Endodermal cell (in vitro differentiated cells): Measurements from ENCODE around the gene RNF220. TPM values are rescaled to one million over a fixed set of nuclear protein-coding genes. Genes with fewer than 3 reads are reported as not detected.
"Not testable (repeated sequence)": the region's sequence is repeated elsewhere in the genome, so short reads cannot be mapped to it uniquely, and the experiment has no call there.

ENCODE experiments used
- DNase-seq: peaks from one replicate; pipeline ENCODE4 v3.0.0-alpha.2; 2017
- H3K27ac ChIP-seq: 2 replicates; pipeline ENCODE4 v1.5.1; 2013; ENCODE audit warnings: mild to moderate bottlenecking, low read depth, low read length, moderate library complexity
- H3K27me3 ChIP-seq: 2 replicates; pipeline ENCODE4 v1.6.1; 2013; ENCODE audit warnings: mild to moderate bottlenecking, low read length, moderate library complexity; ENCODE audit not compliant: insufficient read depth, control insufficient read depth, poor library complexity, severe bottlenecking
- H3K36me3 ChIP-seq: 2 replicates; pipeline ENCODE4 v1.7.0; 2013; ENCODE audit warnings: mild to moderate bottlenecking, low read length, moderate library complexity; ENCODE audit not compliant: control insufficient read depth, insufficient read depth
- H3K4me1 ChIP-seq: one replicate; pipeline ENCODE4 v1.7.0; 2013; ENCODE audit warnings: low read length; ENCODE audit not compliant: control insufficient read depth, insufficient read depth
- H3K4me3 ChIP-seq: 2 replicates; pipeline ENCODE4 v1.5.1; 2013; ENCODE audit warnings: mild to moderate bottlenecking, low read length, moderate library complexity
- H3K9ac ChIP-seq: 2 replicates; pipeline ENCODE4 v1.6.1; 2013; ENCODE audit warnings: mild to moderate bottlenecking, low read length, moderate library complexity; ENCODE audit not compliant: poor library complexity, severe bottlenecking; ENCODE audit errors: extremely low read depth
- H3K9me3 ChIP-seq: 2 replicates; pipeline ENCODE4 v1.6.1; 2013; ENCODE audit warnings: mild to moderate bottlenecking, low read length, moderate library complexity; ENCODE audit not compliant: control insufficient read depth
- H3K27ac Mint-ChIP-seq: 2 replicates; pipeline ENCODE4 v1.8.0; 2020; ENCODE audit warnings: mixed read lengths
- H3K27me3 Mint-ChIP-seq: 2 replicates; pipeline ENCODE4 v1.8.0; 2021; ENCODE audit warnings: mild to moderate bottlenecking, mixed read lengths; ENCODE audit not compliant: insufficient read depth
- H3K36me3 Mint-ChIP-seq: 2 replicates; pipeline ENCODE4 v1.8.0; 2020; ENCODE audit warnings: low read depth, mixed read lengths
- H3K4me1 Mint-ChIP-seq: 2 replicates; pipeline ENCODE4 v1.8.0; 2020; ENCODE audit warnings: mixed read lengths
- H3K4me3 Mint-ChIP-seq: 2 replicates; pipeline ENCODE4 v1.8.0; 2020; ENCODE audit warnings: mild to moderate bottlenecking, moderate library complexity, mixed read lengths
- H3K9me3 Mint-ChIP-seq: 2 replicates; pipeline ENCODE4 v1.8.0; 2020; ENCODE audit warnings: mild to moderate bottlenecking, mixed read lengths
- WGBS, 2 experiments: methylation state at CpG; one replicate each; pipeline versions ENCODE4 v1.1.5 to v1.1.7; 2013; ENCODE audit warnings: missing lambda C conversion rate in 2 of 2, mixed read lengths in 1 of 2; ENCODE audit not compliant: insufficient coverage in 1 of 2, insufficient read length in 1 of 2; 5-methylcytosine and 5-hydroxymethylcytosine counted together
- total RNA-seq, 2 donors: library from RNA; stranded (reverse); fragmentation: NEBNext Ultra II Directional in 1 of 2; extraction: Animal tissue kit (Norgen Biotek cat#: 25700) in 1 of 2; gene quantifications; 2 replicates in 1 of 2; 3 replicates in 1 of 2; pipeline ENCODE4 v1.2.1, GENCODE V29; 2021
- TF ChIP-seq, protein P1 (sequence below): fragments of 200-600 bp; sonication (generic); conservative IDR thresholded peaks from 2 replicates; pipeline ENCODE4 v1.5.0; 2021; ENCODE audit warnings: antibody characterized with exemption, mild to moderate bottlenecking

RNF220 gene
- total RNA-seq, 2 donors from 2014 or later, result 94.6 to 95.5 TPM

DNA sequence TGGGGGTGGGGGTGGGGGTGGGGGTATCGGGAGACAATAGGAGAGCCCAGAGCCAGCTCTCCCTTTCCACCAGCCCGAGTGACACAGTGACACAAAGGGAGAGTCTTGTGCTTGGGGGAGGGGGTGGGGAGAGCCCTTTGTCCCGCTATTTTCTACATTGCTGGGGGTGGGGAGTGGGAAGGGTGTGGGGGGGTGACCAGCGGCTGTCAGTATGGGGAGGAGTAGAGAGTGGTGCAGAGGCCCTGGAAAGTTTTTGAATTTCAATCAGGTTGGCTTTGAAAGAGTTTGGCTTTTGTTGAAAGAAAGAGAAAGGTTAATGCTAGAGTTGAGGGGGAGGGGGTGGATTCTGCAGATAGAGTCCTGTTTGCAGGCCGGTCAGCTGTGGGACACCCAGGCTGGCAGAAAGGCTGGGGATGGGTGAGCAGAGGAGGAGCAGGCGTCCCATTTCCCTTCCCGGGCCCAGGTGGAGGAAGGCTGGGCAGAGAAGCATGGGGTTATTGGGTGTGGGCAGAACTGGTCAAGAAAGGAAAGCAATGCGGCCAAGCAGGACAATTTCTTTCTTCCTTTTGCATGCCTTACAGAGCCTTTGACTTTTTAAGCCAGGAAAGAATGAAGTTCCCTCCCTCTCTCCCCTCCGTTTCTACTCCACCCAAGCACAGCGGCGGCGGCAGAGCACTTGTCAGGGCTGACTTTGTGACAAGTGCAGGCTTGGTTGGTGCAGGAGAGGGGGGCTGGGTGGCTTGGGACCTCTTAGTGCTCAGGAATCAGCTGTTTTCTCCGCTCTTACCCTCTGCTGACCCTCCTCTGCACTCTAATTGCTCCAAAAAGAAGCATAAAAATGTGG is 96.2 kb downstream of the RNF220 start:
- Mint-ChIP-seq H3K4me1 (peaks cover 12% of the 10 kb centered on the region), H3K4me3 (no peak overlapping the region), H3K27ac (peak overlapping the region; percentile 41), H3K36me3 (no peaks in the 10 kb centered on the region), H3K9me3 (no peaks in the 10 kb centered on the region), H3K27me3 (peaks cover 31% of the 10 kb centered on the region)
- H3K4me3 ChIP-seq, result peak overlapping the region; percentile 49
- H3K36me3 ChIP-seq, result no peaks in the 10 kb centered on the region
- H3K27me3 ChIP-seq, result peaks cover 38% of the 10 kb centered on the region
- TF ChIP-seq, protein P1, sequence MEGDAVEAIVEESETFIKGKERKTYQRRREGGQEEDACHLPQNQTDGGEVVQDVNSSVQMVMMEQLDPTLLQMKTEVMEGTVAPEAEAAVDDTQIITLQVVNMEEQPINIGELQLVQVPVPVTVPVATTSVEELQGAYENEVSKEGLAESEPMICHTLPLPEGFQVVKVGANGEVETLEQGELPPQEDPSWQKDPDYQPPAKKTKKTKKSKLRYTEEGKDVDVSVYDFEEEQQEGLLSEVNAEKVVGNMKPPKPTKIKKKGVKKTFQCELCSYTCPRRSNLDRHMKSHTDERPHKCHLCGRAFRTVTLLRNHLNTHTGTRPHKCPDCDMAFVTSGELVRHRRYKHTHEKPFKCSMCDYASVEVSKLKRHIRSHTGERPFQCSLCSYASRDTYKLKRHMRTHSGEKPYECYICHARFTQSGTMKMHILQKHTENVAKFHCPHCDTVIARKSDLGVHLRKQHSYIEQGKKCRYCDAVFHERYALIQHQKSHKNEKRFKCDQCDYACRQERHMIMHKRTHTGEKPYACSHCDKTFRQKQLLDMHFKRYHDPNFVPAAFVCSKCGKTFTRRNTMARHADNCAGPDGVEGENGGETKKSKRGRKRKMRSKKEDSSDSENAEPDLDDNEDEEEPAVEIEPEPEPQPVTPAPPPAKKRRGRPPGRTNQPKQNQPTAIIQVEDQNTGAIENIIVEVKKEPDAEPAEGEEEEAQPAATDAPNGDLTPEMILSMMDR, result no peak
- 10% methylated on average over 12 of the region's 13 CpGs; no CpG with 5 or more reads in 1 of the 2 experiments for WGBS, 2 experiments
- H3K27ac ChIP-seq, result peak overlapping the region; percentile 63
- H3K4me1 ChIP-seq, result peaks cover 7% of the 10 kb centered on the region
- no peak overlapping the region for H3K9ac ChIP-seq
- H3K9me3 ChIP-seq, result no peaks in the 10 kb centered on the region
- peak; percentile 80 for DNase-seq

DNA sequence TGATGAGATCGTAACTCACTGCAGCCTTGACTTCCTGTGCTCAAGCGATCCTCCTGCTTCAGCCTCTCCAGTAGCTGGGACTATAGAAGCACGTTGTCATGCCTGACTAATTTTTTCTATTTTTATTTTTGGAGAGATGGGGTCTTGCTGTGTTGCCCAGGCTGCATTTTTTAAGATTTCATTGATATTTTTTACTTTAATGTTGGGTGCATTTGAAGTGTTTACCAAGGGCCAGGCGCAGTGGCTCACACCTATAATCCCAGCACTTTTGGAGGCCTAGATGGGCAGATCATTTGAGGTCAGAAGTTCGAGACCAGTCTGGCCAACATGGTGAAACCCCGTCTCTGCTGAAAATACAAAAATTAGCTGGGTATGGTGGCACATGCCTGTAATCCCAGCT is 97.8 kb downstream of the RNF220 start:
- not testable (repeated sequence) for H3K27ac Mint-ChIP-seq, H3K36me3 Mint-ChIP-seq, H3K9me3 ChIP-seq, DNase-seq, H3K4me3 Mint-ChIP-seq, H3K27ac ChIP-seq, H3K4me3 ChIP-seq, H3K9me3 Mint-ChIP-seq, H3K36me3 ChIP-seq, H3K9ac ChIP-seq
- peaks cover 47% of the 10 kb centered on the region for H3K27me3 ChIP-seq
- H3K4me1 Mint-ChIP-seq, result peaks cover 20% of the 10 kb centered on the region
- peaks cover 12% of the 10 kb centered on the region for H3K4me1 ChIP-seq
- WGBS, 2 experiments, result 89 to 95% methylated on average over 4 to 6 of the region's 6 CpGs
- H3K27me3 Mint-ChIP-seq, result peaks cover 45% of the 10 kb centered on the region

DNA sequence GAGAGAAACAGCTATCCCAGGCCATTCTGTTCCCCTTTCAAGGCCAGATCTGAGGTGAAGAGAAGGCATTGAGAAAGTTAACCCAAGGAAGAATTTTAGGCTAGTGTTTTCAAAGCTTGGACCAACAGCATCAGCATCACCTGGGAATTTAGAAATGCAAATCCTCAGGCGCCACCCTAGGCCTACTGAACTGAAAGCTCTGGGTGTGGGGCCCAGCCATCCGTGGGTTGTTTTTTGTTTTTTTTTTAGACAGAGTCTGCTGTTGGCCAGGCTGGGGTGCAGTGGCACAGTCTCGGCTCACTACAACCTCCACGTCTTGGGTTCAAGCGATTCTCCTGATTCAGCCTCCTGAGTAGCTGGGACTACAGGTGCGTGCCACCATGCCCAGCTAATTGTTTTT is 98.6 kb downstream of the RNF220 start:
- TF ChIP-seq, protein P1, result no peak
- WGBS, 2 experiments, result 92 to 95% methylated on average over 4 to 6 of the region's 6 CpGs
- H3K9me3 ChIP-seq, result no peaks in the 10 kb centered on the region

More for the DNA sequence above, 98.6 kb downstream of the RNF220 start:
- no peak overlapping the region for H3K4me3 ChIP-seq
- Mint-ChIP-seq H3K4me3 (no peak overlapping the region), H3K36me3 (no peaks in the 10 kb centered on the region), H3K27ac (no peak overlapping the region), H3K27me3 (peaks cover 52% of the 10 kb centered on the region), H3K9me3 (no peaks in the 10 kb centered on the region), H3K4me1 (peaks cover 27% of the 10 kb centered on the region)
- no peak overlapping the region for H3K9ac ChIP-seq
- no peaks in the 10 kb centered on the region for H3K36me3 ChIP-seq
- peaks cover 12% of the 10 kb centered on the region for H3K4me1 ChIP-seq
- peaks cover 53% of the 10 kb centered on the region for H3K27me3 ChIP-seq
- no peak for DNase-seq
- no peak overlapping the region for H3K27ac ChIP-seq
